OCI-LY7 (cell line): ENCODE measurements around the gene PPIL1. TPM values are rescaled to one million over a fixed set of nuclear protein-coding genes. Genes with fewer than 3 reads are reported as not detected.

Experiments used
- BruUV-seq: library from RNA; stranded (reverse); fragments of 400-500 nt; replicated peaks from 2 replicates; lab custom pipeline; 2021; lab: Mats Ljungman, UMichigan
- CTCF ChIA-PET: fragments of 300-600 bp; sonication (Branson Sonifier 250); formaldehyde crosslinking; loops from one replicate; lab custom pipeline; 2022; ENCODE audit warnings: antibody characterized with exemption; ENCODE audit not compliant: unreplicated experiment; lab: Charles Lee
- POLR2A ChIA-PET: fragments of 300-600 bp; sonication (Branson Sonifier 250); formaldehyde crosslinking; loops from one replicate; lab custom pipeline; 2022; ENCODE audit warnings: antibody characterized with exemption; lab: Charles Lee
- DNase-seq: peaks from one replicate; pipeline ENCODE4 v3.0.0-alpha.2; 2015; ENCODE audit warnings: low spot score
- H2AFZ ChIP-seq: fragments of 200-600 bp; sonication (generic), shearing (Covaris generic); 2 replicates; pipeline ENCODE4 v1.6.1; 2014; ENCODE audit warnings: mild to moderate bottlenecking, antibody characterized with exemption, low read length, moderate library complexity
- H3K27ac ChIP-seq: fragments of 200-600 bp; sonication (generic); 2 replicates; pipeline ENCODE4 v1.5.1; 2014; ENCODE audit warnings: mixed run types, low read depth, mild to moderate bottlenecking, moderate library complexity, low read length, inconsistent platforms; ENCODE audit not compliant: poor library complexity, severe bottlenecking
- H3K36me3 ChIP-seq: fragments of 200-600 bp; sonication (generic); 2 replicates; pipeline ENCODE4 v1.6.1; 2014; ENCODE audit warnings: mild to moderate bottlenecking, antibody characterized with exemption, low read length, moderate library complexity, mixed read lengths; ENCODE audit not compliant: insufficient read depth
- H3K4me1 ChIP-seq: fragments of 200-600 bp; sonication (generic); 2 replicates; pipeline ENCODE4 v1.5.1; 2014; ENCODE audit warnings: mild to moderate bottlenecking, low read length; ENCODE audit not compliant: insufficient read depth, poor library complexity, severe bottlenecking
- H3K4me2 ChIP-seq: fragments of 200-600 bp; sonication (generic); 2 replicates; pipeline ENCODE4 v1.6.1; 2014; ENCODE audit warnings: mild to moderate bottlenecking, low read length
- H3K4me3 ChIP-seq: fragments of 200-600 bp; sonication (generic); 2 replicates; pipeline ENCODE4 v1.5.1; 2014; ENCODE audit warnings: mild to moderate bottlenecking, low read depth, low read length; ENCODE audit not compliant: poor library complexity, severe bottlenecking
- H3K79me2 ChIP-seq: fragments of 200-600 bp; sonication (generic); 2 replicates; pipeline ENCODE4 v1.6.1; 2016; ENCODE audit warnings: low read depth, mild to moderate bottlenecking, low read length, moderate library complexity, mixed read lengths; ENCODE audit not compliant: insufficient read depth
- H3K9me2 ChIP-seq: fragments of 200-600 bp; sonication (generic); 2 replicates; pipeline ENCODE4 v1.6.1; 2016; ENCODE audit warnings: mild to moderate bottlenecking, low read length, mixed read lengths; ENCODE audit not compliant: insufficient read depth
- H3K9me3 ChIP-seq: fragments of 200-600 bp; sonication (generic); 2 replicates; pipeline ENCODE4 v1.6.1; 2014; ENCODE audit warnings: mild to moderate bottlenecking, mixed run types, low read length, mixed read lengths
- H4K20me1 ChIP-seq: fragments of 200-600 bp; sonication (generic); 2 replicates; pipeline ENCODE4 v1.6.1; 2014; ENCODE audit warnings: mild to moderate bottlenecking, antibody characterized with exemption, low read length, moderate library complexity, mixed read lengths; ENCODE audit not compliant: insufficient read depth
- CTCF ChIP-seq: fragments of 200-600 bp; sonication (generic); conservative IDR thresholded peaks from 2 replicates; pipeline ENCODE4 v1.5.1; 2014; ENCODE audit warnings: mild to moderate bottlenecking, antibody characterized with exemption, low read length, moderate library complexity, mixed read lengths
- EZH2phosphoT487 ChIP-seq: fragments of 200-600 bp; sonication (generic); IDR thresholded peaks from 2 replicates; pipeline ENCODE4 v1.6.1; 2018; ENCODE audit warnings: low read depth, borderline replicate concordance, mild to moderate bottlenecking, mixed run types, antibody characterized with exemption, low read length, moderate library complexity, mixed read lengths
- intact Hi-C: fragments of 100-400 bp; cut with micrococcal nuclease; formaldehyde crosslinking; loops from one replicate; pipeline ENCODE4 v1.10.0; 2022; ENCODE audit not compliant: unreplicated experiment
- total RNA-seq, 2 experiments: library from RNA; depleted of rRNA in 1 of 2; stranded (reverse); fragments of >200 nt in 1 of 2; shearing (Covaris generic) in 1 of 2; gene quantifications; 2 replicates each; pipeline ENCODE4 v1.2.3, GENCODE V29; 2014 to 2022

PPIL1 gene
- total RNA-seq, 2 experiments from 2014 or later = 38.9 to 40.0 TPM

DNA sequence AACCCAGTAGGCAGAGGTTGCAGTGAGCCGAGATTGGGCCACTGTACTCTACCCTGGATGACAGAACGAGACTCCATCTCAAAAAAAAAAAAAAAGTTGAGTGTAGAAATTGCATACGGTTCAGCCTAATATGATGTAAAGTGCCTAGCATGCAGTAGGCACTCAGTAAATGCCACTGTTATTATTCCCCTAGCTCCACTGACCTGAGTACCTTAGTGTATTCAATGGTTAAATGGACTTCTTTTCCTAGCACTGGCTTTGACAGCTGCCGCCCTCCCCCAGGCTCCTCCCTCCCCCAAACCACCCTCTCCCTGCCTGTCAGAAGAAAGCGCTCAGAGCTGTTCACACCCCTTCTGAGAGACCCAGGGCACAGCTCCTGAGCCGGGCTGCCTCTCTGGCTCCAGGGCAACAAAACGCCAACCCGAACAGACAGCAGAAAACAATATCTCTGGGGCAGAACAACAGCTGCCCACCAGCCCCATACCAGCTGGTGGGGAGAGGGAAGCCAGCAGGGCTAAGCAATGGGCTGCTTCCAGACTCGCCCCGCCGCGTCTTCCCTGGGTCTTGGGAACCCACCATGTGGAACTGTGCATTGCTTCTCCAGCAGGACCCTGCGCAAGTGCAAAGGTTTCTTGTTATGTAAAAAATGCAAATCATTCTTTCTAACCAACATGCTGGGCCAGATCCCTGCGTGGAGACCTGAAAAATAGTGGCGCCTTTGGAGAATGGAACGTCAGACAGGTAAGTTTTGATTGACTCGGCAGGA is 39.8 kb downstream of the PPIL1 start:
- Histone ChIP-seq H2AFZ (no peak overlapping the region), H3K9me2 (no peaks in the 10 kb centered on the region), H3K27ac (no peak overlapping the region), H3K4me3 (no peak overlapping the region), H3K36me3 (no peaks in the 10 kb centered on the region), H3K9me3 (no peaks in the 10 kb centered on the region), H3K4me2 (no peak overlapping the region), H3K4me1 (no peaks in the 10 kb centered on the region), H3K79me2 (no peaks in the 10 kb centered on the region), H4K20me1 (no peaks in the 10 kb centered on the region)
- intact Hi-C loops = no loop called here
- ChIA-PET CTCF (no interaction called here), POLR2A (interaction anchor here (0.5 kb wide), 1 partner anchor 207 kb away, joined by 3 read pairs; no protein-coding TSS in a partner anchor)
- no TSS peak for BruUV-seq
- DNase-seq = no peak
- TF ChIP-seq EZH2phosphoT487 (no peak), CTCF (no peak)

DNA sequence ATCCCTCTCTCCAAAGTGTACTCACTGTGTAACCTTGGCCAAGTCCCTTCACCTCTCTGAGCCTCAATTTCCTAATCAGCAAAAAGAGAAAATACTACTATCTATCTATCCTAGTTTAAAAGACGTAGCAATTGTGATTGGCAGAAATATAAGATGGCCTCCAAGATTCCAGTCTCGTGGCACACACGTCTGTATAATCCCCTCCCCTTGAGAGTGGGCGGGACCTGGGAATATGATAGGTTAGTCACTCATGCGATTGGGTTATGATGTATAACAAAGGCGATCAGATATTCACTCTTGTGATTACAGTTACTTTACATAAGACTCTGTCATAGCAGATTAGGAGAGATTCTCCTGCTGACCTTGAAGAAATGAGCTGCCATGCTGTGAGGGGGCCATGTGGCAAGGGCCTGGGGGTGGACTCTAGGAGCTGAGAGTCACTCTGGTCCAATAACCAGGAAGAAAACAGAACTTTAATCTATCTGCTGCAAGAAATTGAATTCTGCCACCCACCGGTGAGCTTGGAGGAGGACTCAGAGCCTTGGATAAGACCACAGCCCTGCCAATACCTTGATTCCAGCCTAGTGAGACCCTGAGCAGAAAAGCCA is 41.3 kb downstream of the PPIL1 start:
- Histone ChIP-seq H4K20me1 (no peaks in the 10 kb centered on the region), H3K79me2 (no peaks in the 10 kb centered on the region), H3K9me3 (no peaks in the 10 kb centered on the region), H3K9me2 (no peaks in the 10 kb centered on the region), H3K4me1 (no peaks in the 10 kb centered on the region), H3K36me3 (no peaks in the 10 kb centered on the region), H3K4me2 (no peak overlapping the region), H3K27ac (no peak overlapping the region), H3K4me3 (no peak overlapping the region), H2AFZ (no peak overlapping the region)
- ChIA-PET CTCF (no interaction called here), POLR2A (interaction anchor here (0.8 kb wide), 1 partner anchor 267 kb away, joined by 4 read pairs; no protein-coding TSS in a partner anchor)
- intact Hi-C loops = no loop called here
- no peak for DNase-seq
- no TSS peak for BruUV-seq
- TF ChIP-seq EZH2phosphoT487 (no peak), CTCF (no peak)

DNA sequence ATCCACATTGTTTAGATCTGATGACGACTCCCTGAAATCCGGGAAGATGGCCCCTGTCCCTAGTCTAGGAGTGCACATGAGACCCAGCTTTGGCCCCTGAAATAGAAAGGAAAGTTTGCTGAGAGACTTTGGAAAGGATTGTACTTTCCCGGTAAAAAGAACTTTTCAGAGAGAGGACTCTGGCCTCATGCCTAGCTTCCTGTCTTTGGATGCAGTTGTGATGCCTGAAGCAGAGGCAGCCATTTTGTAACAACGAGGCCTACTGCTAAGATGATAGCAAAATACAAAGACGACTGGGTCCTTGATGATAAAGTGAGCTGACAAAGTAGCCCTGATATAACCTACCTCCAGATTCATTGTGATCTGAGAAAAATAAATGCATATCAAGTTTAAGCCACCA is 42.3 kb downstream of the PPIL1 start:
- Histone ChIP-seq H3K4me3 (no peak overlapping the region), H3K4me1 (no peaks in the 10 kb centered on the region), H3K27ac (no peak overlapping the region), H3K36me3 (no peaks in the 10 kb centered on the region), H3K4me2 (no peak overlapping the region), H3K9me3 (no peaks in the 10 kb centered on the region), H2AFZ (no peak overlapping the region), H3K9me2 (no peaks in the 10 kb centered on the region), H4K20me1 (no peaks in the 10 kb centered on the region), H3K79me2 (no peaks in the 10 kb centered on the region)
- TF ChIP-seq EZH2phosphoT487 = no peak
- TF ChIP-seq CTCF = no peak
- DNase-seq = no peak
- ChIA-PET CTCF (no interaction called here), POLR2A (no interaction called here)
- intact Hi-C loops = no loop called here
- no TSS peak for BruUV-seq
